ENCODE measurements around the gene OXCT1.

DNA sequence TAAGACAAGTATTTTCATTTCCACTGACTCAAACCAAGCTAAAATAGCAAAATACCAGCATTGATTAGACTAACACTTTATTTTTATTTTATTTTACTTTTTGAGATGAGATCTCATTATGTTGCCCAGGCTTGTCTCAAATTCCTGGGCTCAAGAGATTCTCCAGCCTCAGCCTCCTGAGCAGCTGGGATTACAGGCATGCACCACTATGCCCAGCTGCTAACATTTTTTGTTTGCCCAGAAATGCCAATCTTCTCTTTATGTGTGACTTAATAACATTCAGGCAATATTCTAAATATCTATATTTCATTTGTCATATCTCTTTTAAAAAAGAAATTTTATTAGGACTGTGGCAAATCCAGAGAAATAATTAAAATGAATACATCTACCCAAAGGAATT is 55.0 kb downstream of the OXCT1 start:
- no peak for TF ChIP-seq CTCF (IDR thresholded peaks at IDR 0.05; ENCODE audit: low read depth, low read length)
- TF ChIP-seq POLR2A (IDR thresholded peaks at IDR 0.05; ENCODE audit: extremely low read depth, insufficient read length): no peak
